Bronchial epithelial cell (primary cell): ENCODE results near the gene TMEM229A. TPM values are rescaled to one million over a fixed set of nuclear protein-coding genes. Genes with fewer than 3 reads are reported as not detected.

Experiments used
- DNase-seq: peaks from one replicate; pipeline ENCODE4 v3.0.0-alpha.2; 2010; ENCODE audit warnings: low read depth
- FAIRE-seq: peaks from 2 replicates; lab custom pipeline; 2011; peaks lifted over from hg19 to GRCh38; lab: Jason Lieb, UNC
- H3K27me3 ChIP-seq: 2 replicates; pipeline ENCODE4 v1.5.1; 2011; ENCODE audit warnings: low read length; ENCODE audit not compliant: control insufficient read depth, insufficient read depth
- H3K36me3 ChIP-seq: 2 replicates; pipeline ENCODE4 v1.5.1; 2011; ENCODE audit warnings: low read length; ENCODE audit not compliant: control insufficient read depth, insufficient read depth
- H3K4me3 ChIP-seq: 2 replicates; pipeline ENCODE4 v1.5.1; 2011; ENCODE audit warnings: mild to moderate bottlenecking, low read depth, low read length, control low read depth
- total RNA-seq: library from RNA; depleted of rRNA; stranded (reverse); fragments of >200 nt; gene quantifications from 2 replicates; pipeline ENCODE4 v1.2.1, GENCODE V29; 2014
- TF ChIP-seq, protein P1 (sequence below): IDR thresholded peaks from 2 replicates; pipeline ENCODE4 v1.5.1; 2011; ENCODE audit warnings: mild to moderate bottlenecking, moderate library complexity, low read length, control low read depth, inconsistent platforms; ENCODE audit not compliant: insufficient read depth, severe bottlenecking

The TMEM229A gene
- total RNA-seq, 1 donor from 2014 or later = not detected

DNA sequence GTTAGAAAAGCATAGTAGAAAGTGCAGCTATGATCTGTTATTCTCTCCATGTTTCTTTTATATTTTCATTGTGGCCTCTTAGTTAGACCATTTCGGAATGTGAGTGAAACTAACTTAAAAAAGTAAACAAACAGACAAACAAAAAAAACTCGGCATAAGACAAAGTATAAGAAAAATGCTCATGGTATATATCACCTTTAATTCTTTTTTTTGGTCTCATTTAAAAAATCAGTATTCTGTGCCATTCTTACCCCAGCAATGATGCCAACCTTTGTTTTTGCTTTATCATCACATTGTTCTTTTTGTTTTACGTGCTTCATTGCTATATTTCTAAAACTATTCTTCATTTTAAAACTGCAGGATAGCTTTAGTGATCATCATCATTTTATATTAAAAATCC is 2.8 kb upstream of the TMEM229A start:
- TF ChIP-seq, protein P1, sequence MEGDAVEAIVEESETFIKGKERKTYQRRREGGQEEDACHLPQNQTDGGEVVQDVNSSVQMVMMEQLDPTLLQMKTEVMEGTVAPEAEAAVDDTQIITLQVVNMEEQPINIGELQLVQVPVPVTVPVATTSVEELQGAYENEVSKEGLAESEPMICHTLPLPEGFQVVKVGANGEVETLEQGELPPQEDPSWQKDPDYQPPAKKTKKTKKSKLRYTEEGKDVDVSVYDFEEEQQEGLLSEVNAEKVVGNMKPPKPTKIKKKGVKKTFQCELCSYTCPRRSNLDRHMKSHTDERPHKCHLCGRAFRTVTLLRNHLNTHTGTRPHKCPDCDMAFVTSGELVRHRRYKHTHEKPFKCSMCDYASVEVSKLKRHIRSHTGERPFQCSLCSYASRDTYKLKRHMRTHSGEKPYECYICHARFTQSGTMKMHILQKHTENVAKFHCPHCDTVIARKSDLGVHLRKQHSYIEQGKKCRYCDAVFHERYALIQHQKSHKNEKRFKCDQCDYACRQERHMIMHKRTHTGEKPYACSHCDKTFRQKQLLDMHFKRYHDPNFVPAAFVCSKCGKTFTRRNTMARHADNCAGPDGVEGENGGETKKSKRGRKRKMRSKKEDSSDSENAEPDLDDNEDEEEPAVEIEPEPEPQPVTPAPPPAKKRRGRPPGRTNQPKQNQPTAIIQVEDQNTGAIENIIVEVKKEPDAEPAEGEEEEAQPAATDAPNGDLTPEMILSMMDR = no peak
- no peak for DNase-seq
- Histone ChIP-seq H3K36me3 (no peaks in the 10 kb centered on the region), H3K4me3 (no peak overlapping the region), H3K27me3 (peaks cover 21% of the 10 kb centered on the region)
- FAIRE-seq = no peak

DNA sequence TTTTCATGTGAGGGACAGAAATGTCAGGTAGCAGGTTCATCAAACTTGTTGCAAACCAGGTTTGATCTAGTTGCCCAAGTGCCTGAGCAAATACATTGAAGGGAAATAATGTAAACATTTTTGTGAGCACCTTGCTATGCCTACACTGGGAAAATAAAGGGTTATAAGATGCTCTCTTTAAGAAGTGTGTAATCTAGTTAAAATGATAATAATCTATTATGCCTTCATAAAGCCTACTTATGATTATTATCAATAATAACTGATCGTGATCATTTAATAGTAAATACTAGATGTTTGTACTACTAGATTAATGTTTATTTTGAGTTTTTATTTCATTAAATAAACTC is 1.9 kb upstream of the TMEM229A start:
- H3K36me3 ChIP-seq = no peaks in the 10 kb centered on the region
- no peak overlapping the region for H3K4me3 ChIP-seq
- TF ChIP-seq, protein P1 = no peak
- no peak for DNase-seq
- no peak for FAIRE-seq
- H3K27me3 ChIP-seq = peaks cover 22% of the 10 kb centered on the region

DNA sequence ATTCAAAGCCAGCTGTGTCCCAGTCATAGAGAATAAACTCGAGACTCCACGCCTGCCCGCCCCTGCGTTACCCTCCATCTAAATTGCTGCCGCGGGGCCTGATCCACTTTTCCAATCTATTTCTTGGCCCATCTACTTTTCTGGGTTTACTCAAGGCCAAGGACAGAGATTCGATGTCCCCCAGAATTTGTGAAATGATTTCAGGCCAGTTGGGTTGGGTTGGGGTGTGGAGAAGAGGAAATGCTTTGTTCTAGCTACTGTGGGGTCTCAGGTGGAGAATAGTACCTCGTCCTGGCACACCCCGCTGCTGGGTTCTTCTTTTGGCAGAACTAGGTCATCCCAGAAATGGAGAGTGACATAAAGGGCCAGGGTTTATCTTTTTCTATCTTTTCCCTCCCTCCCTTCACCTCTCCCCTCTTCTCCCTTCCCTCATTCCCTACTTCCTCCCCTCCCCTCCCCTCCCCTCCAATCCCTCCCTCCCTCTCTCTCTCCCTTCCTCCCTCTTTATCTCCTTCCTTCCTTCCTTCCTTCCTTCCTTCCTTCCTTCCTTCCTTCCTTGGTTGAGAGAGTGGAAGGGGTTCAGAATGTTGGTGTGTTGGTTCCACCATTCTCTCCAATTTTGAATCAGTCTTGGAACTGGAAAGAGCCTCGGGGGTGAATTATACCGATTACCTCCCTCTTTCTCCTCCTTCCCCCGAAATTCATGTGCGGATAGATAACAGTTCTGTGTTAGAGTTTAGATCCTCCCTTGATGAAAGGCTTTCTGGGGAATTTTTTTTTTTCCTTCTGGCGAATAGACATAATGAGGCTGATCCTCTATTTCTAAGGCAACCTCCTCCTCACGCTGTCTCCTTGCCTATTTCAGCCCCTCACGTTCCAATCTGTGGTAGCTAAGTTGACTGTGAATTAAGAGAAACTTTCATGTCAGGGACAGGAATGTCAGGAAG is 1.2 kb upstream of the TMEM229A start:
- no peak overlapping the region for H3K4me3 ChIP-seq
- FAIRE-seq = no peak
- H3K27me3 ChIP-seq = peaks cover 22% of the 10 kb centered on the region
- no peaks in the 10 kb centered on the region for H3K36me3 ChIP-seq
- no peak for DNase-seq
- TF ChIP-seq, protein P1 = no peak

DNA sequence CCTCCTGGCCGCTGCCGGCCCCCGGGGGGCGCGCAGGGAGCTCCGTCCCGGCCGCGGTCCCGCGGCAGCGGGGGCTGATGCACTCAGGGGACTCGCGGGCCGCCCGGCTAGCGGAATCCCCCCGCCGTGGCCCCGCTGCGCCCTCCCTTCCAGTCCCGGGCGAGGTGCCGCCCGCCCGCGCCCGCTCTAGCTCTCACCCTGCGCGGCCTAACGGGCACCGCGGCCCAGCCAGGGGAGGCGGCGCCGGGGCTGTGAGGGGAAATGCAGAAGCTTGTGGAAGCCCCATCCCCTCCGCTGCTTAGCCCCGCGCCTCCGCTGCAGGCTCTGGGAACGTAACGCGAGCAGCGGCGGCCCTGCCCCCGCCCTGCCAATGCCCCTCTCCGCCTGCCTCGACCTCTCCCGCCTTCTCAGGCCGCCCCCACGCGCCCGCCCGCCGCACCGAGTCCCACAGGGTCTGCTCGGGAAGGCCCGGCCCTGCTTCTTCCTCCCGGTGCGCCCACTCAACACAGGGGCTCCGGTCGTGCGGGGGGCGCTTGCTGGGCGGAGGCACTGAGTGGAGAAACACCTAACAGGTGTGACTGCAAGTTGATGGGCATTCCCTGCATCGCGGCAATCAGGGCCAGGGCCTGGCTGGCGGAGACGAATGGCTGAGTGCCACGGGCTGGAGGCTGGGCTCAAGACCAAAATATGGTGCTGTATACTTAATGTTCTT is 384 bp upstream of the TMEM229A start:
- Histone ChIP-seq H3K36me3 (no peaks in the 10 kb centered on the region), H3K4me3 (no peak overlapping the region), H3K27me3 (peaks cover 22% of the 10 kb centered on the region)
- DNase-seq = no peak
- TF ChIP-seq, protein P1 = no peak
- no peak for FAIRE-seq

DNA sequence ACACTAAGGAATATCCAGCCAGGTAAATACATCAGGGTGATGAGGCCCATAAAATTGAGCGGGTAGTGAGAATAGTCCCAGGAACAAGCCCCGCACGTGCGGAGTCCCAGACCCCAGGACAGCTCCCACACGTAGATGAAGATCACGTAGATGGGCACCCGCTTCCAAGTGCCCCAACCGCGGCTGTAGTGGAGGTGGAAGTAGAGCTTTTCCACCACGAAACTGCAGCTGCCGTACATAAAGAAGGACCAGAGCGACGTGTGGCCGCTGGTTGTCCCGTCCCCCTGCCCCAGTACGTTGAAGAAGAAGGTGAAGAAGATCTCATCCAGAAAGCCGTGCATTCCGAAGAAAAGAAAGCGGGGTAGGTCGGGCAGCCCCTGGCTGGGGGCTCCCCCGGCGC is 948 bp downstream of the TMEM229A start:
- FAIRE-seq = no peak
- H3K4me3 ChIP-seq = no peak overlapping the region
- H3K27me3 ChIP-seq = peaks cover 22% of the 10 kb centered on the region
- DNase-seq = no peak
- TF ChIP-seq, protein P1 = no peak
- H3K36me3 ChIP-seq = no peaks in the 10 kb centered on the region
